ENCODE measurements around the gene OR5K1.

DNA sequence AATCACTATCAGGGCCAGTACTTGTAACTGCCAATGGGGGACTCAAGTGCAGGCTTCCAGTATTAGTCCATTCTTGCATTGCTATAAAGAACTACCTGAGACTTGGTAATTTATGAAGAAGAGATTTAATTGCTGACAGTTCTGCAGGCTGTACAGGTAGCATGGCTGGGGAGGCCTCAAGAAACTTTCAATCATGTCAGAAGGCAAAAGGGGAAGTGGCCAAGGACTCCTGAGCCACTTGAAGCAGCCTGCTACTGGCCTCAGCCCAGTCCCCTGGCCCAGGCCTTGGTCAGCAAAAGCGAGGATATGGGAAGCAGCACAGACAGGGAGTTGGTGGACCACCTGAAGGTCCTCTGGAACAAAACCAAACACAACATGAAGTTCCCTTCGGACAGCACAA, 29.2 kb upstream of the OR5K1 start:
- TF ChIP-seq, protein P1, sequence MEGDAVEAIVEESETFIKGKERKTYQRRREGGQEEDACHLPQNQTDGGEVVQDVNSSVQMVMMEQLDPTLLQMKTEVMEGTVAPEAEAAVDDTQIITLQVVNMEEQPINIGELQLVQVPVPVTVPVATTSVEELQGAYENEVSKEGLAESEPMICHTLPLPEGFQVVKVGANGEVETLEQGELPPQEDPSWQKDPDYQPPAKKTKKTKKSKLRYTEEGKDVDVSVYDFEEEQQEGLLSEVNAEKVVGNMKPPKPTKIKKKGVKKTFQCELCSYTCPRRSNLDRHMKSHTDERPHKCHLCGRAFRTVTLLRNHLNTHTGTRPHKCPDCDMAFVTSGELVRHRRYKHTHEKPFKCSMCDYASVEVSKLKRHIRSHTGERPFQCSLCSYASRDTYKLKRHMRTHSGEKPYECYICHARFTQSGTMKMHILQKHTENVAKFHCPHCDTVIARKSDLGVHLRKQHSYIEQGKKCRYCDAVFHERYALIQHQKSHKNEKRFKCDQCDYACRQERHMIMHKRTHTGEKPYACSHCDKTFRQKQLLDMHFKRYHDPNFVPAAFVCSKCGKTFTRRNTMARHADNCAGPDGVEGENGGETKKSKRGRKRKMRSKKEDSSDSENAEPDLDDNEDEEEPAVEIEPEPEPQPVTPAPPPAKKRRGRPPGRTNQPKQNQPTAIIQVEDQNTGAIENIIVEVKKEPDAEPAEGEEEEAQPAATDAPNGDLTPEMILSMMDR (IDR thresholded peaks at IDR 0.05; ENCODE audit: insufficient read depth, low read depth, low read length), result no peak
- TF ChIP-seq EZH2 (IDR thresholded peaks at IDR 0.05; ENCODE audit: insufficient read depth, low read length), result no peak
